BJ (cell line): Measurements from ENCODE around the gene OR6B2. TPM values are rescaled to one million over a fixed set of nuclear protein-coding genes. Genes with fewer than 3 reads are reported as not detected.

Experiments used
- CTCF ChIA-PET: fragments of 350-600 bp; formaldehyde crosslinking; extraction: SDS; loops from one replicate; lab custom pipeline; 2021; ENCODE audit warnings: antibody characterized with exemption, inconsistent platforms; lab: Yijun Ruan, JAX
- POLR2A ChIA-PET: fragments of 300-600 bp; sonication (Branson Sonifier 250); formaldehyde crosslinking; extraction: SDS; loops from one replicate; lab custom pipeline; 2021; ENCODE audit warnings: antibody characterized with exemption; lab: Charles Lee
- DNase-seq: peaks from one replicate; pipeline ENCODE4 v3.0.0-alpha.2; 2011; ENCODE audit warnings: low read depth
- H3K27me3 ChIP-seq: 2 replicates; pipeline ENCODE4 v1.6.0; 2011; ENCODE audit warnings: low read length; ENCODE audit not compliant: control insufficient read depth, insufficient read depth
- H3K36me3 ChIP-seq: 2 replicates; pipeline ENCODE4 v1.5.1; 2011; ENCODE audit warnings: low read length; ENCODE audit not compliant: control insufficient read depth, insufficient read depth
- H3K4me3 ChIP-seq: 2 replicates; pipeline ENCODE4 v1.5.1; 2011; ENCODE audit warnings: low read depth, mild to moderate bottlenecking, control low read depth, low read length
- CTCF ChIP-seq: IDR thresholded peaks from 2 replicates; pipeline ENCODE4 v1.5.1; 2011; ENCODE audit warnings: low read depth, mild to moderate bottlenecking, control low read depth, inconsistent platforms, low read length, moderate library complexity; ENCODE audit not compliant: insufficient read depth
- polyA minus RNA-seq: library from RNA; depleted of rRNA, polyadenylated mRNA; stranded (reverse); fragments of >200 nt; gene quantifications from 2 replicates; pipeline ENCODE4 v1.2.3, GENCODE V29; 2011; rRNA and poly(A)+ RNA removed
- polyA plus RNA-seq: library from polyadenylated mRNA; depleted of rRNA; stranded (reverse); fragments of >200 nt; gene quantifications from 2 replicates; pipeline ENCODE4 v1.2.3, GENCODE V29; 2011; rRNA removed

OR6B2 gene
- polyA plus RNA-seq (not detected in 2 replicates), polyA minus RNA-seq (not detected in 2 replicates)

- CTCF ChIA-PET, result interaction anchor here (1.0 kb wide), 1 partner anchor 23 kb away, joined by 3 read pairs; no protein-coding TSS in a partner anchor
- Histone ChIP-seq H3K4me3 (no peak within 1 kb of the TSS), H3K27me3 (peaks cover 1% of the 10 kb centered on the region; the same call in 1 of the 2 replicates), H3K36me3 (no peaks in the 10 kb centered on the region)
- TF ChIP-seq CTCF, result no peak
- DNase-seq, result no peak
- POLR2A ChIA-PET, result no interaction called here
Measured at GRCh38 chr2:240030379-240031094, at the start of gene OR6B2. Gene OR6B2, minus strand, starts transcription at chr2:240030429. Its CDS starts 0 bp downstream, at chr2:240030429.

- Histone ChIP-seq H3K4me3 (no peak overlapping the region), H3K27me3 (no peaks in the 10 kb centered on the region), H3K36me3 (no peaks in the 10 kb centered on the region)
- TF ChIP-seq CTCF, result no peak
- CTCF ChIA-PET, result interaction anchor here (1.2 kb wide), 1 partner anchor 17 kb away, joined by 3 read pairs; no protein-coding TSS in a partner anchor
- POLR2A ChIA-PET, result no interaction called here
- DNase-seq, result no peak
Measured at GRCh38 chr2:240078631-240079030, 48.4 kb upstream of the OR6B2 start.

GRCh38 chr2:240077442-240077841 is 47.2 kb upstream of the OR6B2 start:
- Histone ChIP-seq H3K4me3 (no peak overlapping the region), H3K27me3 (no peaks in the 10 kb centered on the region), H3K36me3 (no peaks in the 10 kb centered on the region)
- no peak for DNase-seq
- POLR2A ChIA-PET, result no interaction called here
- CTCF ChIA-PET, result no interaction called here
- no peak for TF ChIP-seq CTCF

- DNase-seq, result no peak
- H3K4me3 ChIP-seq, result no peak overlapping the region
- H3K36me3 ChIP-seq, result no peaks in the 10 kb centered on the region
- TF ChIP-seq CTCF, result no peak
- no peaks in the 10 kb centered on the region; the same call in 1 of the 2 replicates for H3K27me3 ChIP-seq
- ChIA-PET CTCF (interaction anchor here (1.5 kb wide), 1 partner anchor 19 kb away, joined by 4 read pairs; no protein-coding TSS in a partner anchor), POLR2A (no interaction called here)
Measured at GRCh38 chr2:240074545-240074944, 44.3 kb upstream of the OR6B2 start.

GRCh38 chr2:240070907-240071306 is 40.7 kb upstream of the OR6B2 start:
- H3K4me3 ChIP-seq, result no peak overlapping the region
- peaks cover 3% of the 10 kb centered on the region for H3K27me3 ChIP-seq
- TF ChIP-seq CTCF, result no peak
- ChIA-PET POLR2A (no interaction called here), CTCF (interaction anchor here (1.7 to 2.0 kb wide), 2 partner anchors 10 to 73 kb away, joined by 6 read pairs; no protein-coding TSS in a partner anchor)
- no peaks in the 10 kb centered on the region for H3K36me3 ChIP-seq
- DNase-seq, result no peak
